Stimulated activated CD4-positive, alpha-beta T cell treated with anti-CD3 and anti-CD28 coated beads, TNF-alpha, amount 100 ng/mL, for 1 hour (primary cell): ENCODE data around the gene ZNF555.
"Not testable (repeated sequence)": the region's sequence is repeated elsewhere in the genome, so short reads cannot be mapped to it uniquely, and the experiment has no call there.

Experiments
- DNase-seq, 3 donors: peaks; one replicate each; pipeline ENCODE4 v3.0.0-alpha.2; 2020; ENCODE audit warnings: low read depth in 3 of 3, low spot score in 1 of 3

ZNF555 gene

DNA sequence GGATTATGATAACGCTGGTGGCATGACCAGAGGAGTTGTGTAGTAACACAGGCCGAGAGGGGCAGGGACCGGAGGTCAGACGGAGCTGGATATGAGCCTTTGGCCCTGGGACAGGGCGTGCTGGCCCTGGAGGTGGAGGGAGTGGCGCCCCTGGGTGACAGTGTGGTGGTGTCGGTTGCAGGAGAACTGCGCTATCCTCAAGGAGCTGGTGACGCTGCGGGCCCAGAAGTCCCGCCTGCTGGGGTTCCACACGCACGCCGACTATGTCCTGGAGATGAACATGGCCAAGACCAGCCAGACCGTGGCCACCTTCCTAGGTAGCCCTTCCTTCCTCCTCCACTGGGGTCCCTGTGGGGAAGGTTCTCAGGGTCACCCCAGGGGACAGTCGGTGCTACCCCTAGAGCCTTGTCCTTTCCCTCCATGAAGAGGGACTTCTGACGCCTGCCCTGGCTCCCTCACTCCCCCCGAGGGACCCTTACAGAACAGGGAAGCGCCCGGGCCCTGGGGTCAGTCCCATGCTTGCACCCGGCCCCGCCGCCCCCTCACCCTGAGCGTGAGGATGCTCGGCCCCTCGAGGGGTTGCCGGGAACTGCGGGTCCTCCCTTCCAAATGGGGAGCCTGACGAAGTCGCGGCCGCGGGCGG, 34.4 kb upstream of the ZNF555 start:
- no peak for DNase-seq

DNA sequence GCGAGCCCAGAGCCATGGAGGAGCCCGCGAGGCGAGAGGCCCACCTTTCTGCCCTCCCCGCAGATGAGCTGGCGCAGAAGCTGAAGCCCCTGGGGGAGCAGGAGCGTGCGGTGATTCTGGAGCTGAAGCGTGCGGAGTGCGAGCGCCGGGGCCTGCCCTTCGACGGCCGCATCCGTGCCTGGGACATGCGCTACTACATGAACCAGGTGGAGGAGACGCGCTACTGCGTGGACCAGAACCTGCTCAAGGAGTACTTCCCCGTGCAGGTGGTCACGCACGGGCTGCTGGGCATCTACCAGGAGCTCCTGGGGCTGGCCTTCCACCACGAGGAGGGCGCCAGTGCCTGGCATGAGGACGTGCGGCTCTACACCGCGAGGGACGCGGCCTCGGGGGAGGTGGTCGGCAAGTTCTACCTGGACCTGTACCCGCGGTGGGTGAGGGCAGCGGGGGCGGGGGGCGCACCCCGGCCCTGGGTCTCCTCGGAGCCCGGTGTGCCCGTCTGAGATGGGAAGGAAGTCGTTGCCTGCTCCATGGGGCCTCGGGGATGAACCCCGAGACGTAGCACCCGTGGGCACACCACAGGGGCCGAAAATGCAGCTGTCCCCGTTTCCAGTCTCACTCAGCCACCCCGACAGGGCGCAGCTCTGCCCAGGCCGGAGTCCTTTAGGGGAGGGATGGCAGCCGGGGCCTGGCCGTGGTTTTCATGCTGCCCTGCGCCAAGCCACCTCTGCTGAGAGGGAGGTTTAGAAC, 33.7 kb upstream of the ZNF555 start:
- DNase-seq, result no peak

DNA sequence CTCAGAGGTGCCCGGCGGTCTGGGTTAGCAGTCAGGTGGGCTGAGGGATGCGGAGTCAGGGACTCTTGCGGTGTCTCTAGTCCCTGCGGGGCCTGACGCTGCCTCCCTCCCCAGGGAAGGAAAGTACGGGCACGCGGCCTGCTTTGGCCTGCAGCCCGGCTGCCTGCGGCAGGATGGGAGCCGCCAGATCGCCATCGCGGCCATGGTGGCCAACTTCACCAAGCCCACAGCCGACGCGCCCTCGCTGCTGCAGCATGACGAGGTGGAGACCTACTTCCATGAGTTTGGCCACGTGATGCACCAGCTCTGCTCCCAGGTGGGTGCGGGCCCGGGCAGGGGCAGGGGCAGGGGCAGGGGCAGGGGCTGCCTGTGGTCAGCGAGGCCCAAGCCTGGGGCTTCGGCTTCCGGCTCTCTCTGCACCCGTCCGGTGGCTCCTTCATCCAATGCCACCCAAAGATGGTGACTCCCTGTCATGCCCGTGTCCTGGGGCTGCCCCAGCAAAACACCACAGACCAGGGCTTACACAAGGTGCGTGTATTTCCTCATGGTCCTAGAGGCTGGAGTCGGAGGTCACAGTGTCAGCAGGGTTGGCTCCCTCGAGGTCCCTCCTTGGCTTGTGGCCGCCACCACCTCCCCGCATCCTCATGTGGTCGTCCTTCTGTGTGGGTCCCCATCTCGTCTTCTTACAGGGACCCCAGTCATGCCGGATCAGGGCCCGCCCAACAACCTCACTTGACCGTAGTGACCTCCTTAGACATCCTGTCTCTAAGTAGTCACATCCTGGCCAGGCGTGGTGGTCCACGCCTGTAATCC, 32.9 kb upstream of the ZNF555 start:
- no peak for DNase-seq

DNA sequence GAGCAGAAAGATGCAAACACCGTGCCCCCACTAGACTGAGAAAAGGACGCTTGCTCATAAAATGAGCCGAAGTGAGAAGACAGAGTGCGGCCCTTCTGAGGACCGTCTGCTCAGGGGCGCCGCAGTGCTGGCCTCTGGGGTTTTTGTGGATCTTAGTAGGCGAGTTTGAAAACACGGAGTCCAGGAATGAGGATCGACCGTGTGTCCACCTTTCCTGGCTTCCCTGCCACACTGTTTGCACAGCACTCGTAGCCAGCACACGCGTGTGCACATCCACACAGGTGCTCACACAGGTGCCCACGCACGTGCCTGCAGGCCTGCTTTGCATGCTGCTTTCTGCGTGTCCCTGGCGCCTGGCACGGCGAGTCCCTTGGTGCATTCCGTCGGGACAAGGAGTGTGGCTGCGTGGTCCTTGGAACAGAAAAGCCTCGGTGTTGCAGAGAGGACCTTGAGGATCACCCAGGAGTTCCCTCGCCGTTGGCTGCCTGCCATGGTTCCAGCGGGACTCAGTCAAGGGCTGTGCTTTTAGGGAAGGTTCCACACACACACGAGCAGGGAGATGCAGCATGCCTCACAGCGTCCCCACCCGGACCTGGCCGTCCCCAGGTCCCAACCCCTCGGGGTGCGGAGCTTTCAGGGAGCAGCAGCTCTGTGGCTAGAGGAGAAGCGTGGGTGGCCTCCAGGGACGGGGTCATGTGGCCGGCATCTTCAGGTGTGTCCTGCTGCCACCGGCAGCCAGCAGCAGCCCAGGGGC, 31.7 kb upstream of the ZNF555 start:
- no peak for DNase-seq

- no peak for DNase-seq
Measured at GRCh38 chr19:2810141-2811091, 30.9 kb upstream of the ZNF555 start.

- DNase-seq, result no peak
Measured at GRCh38 chr19:2811221-2811722, 30.0 kb upstream of the ZNF555 start.

- DNase-seq, result no peak
Measured at GRCh38 chr19:2811735-2812413, 29.4 kb upstream of the ZNF555 start.

DNA sequence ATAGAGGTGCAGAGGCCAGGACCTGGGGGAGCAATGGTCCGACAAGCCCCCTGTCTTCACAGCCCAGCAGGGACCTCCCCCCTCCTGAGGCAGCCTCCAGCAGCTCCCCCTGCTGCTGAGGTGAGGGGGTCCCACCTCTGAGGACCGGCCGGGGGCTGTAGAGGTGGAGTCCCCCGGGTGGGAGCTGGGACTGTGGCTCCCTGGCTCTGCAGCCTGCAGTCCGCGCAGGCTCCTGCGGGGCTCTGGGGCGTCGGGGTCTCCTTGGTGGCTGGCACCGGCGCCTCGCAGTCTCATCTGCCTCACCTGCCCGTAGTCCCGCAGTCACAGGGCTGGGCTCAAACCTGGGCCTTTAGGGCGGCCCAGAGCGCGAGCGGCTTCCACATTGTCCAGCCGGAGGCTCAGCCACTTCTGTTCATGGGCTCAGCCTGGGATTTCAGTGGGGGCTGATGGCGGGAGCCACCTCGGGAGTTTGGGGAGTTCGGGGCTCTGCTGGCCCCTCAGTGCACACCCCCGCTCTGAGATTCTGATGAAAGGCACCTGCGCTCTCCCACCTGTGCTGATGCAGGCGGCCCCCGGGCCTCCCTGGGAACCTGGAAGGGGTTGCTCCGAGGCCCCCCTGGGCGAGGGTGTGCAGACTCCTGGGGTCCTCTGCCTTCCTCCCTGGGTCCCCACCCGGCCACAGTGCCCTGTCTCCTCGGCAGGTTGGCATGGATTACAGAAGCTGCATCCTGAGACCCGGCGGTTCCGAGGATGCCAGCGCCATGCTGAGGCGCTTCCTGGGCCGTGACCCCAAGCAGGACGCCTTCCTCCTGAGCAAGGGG, 28.7 kb upstream of the ZNF555 start:
- DNase-seq, result no peak

DNA sequence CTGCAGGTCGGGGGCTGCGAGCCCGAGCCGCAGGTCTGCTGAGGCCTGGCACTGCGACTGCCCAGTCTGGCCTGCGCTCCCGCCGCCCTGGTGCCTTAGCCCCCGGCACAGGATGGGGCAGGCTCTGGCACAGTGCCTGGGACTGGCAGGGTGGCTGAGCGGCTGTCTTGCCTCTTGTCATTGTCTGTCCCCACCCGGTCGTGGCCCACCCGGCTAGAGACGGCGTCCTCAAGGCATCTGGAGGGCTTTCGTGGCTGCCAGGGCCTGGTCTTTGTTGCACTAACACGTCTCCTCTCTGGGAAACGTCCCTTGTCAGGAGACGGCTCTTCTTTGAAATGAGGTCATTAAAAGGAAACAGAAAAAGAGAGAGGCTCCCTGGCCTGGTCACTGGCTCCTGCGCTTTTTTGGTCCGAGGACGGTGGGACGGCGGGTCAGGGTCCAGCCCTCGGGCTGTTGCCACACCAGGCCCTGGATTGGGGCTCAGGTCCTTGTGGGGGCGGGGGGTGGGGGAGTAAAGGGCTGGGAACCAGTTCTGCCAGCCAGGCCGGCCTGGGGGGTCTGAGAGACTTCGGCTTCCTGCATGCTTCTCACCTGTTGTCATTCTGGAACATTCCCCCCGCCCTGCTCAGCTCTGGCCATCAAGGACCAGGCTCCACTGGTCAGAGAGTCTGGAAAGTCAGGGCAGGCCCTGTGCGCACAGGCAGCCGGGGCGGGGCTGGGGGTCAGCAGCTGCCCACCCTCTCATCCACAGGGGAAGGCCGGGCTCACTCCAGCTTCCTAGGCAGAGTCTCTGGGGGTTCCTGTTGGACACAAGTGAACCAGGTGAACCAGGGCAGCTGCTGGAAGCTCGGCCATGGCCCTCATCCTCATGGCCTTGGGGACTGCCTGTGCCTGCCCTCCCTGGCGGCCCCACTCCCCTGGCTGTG, 27.8 kb upstream of the ZNF555 start:
- DNase-seq, result no peak

GRCh38 chr19:2814426-2814825, 26.8 kb upstream of the ZNF555 start:
- no peak for DNase-seq

DNA sequence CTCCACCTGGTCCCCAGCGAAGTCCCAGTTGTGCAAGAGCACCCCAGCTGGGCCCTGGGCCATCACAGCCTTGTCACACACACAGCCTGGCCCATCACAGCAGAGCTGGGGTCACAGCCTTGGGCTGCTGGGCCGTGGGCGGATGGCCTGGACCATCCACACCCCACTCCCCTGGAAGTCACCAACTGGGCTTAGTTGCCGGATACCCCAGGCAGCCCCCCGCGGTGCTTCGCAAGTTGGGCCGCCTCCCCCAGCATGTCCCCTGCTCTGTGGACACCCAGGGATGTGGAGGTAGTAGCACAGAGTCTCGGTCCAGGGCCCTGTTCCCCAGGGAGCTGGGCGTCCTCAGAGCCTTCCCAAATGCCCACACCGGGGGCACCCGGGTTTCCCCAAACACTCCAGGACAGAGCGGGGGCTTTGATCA, 26.1 kb upstream of the ZNF555 start:
- no peak for DNase-seq

- no peak for DNase-seq
Measured at GRCh38 chr19:2815923-2816322, 25.4 kb upstream of the ZNF555 start.

DNA sequence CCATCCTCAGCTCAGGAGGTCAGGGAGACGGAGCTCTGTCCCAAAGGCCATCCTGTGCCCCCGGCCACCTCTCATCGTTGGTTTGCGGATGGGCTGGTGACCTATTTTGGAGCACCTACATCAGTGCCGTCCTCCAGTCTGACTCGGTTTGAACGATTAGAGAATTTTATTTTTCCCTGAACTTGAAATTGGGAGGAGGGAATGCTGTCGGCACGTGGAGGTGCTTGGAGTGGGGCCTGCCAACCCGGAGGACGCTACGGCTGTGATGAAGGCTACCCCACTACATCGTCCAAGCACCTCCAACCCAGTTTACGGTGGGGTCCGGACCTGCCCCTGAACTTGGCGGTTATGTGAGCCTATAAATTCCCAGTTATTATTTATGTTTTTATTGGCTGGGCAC, 24.6 kb upstream of the ZNF555 start:
- DNase-seq, result no peak

DNA sequence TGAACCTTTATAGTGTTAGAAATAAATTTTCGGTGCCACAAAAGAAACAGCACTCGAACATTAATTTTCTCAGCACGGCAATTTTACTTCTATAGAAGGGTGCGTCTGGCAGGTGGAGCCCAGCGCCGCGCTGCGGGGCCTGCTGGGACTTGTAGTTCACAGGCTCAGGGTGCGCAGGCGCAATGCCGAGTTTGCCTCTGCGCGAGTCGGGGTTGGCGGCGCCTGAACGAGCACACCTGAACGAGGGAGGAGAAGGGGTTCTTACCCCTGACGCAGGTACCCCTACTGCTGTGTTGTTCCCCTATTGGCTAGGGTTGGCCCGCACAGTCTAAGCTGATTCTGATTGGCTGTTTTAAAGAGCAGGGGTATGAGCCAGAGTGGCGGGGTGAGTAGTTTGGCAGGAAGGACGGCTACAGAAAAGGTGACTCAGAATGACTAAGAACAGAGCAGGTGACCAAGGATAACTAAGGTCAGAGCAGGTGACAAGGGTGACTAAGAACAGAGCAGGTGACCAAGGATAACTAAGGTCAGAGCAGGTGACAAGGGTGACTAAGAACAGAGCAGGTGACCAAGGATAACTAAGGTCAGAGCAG, 23.9 kb upstream of the ZNF555 start:
- DNase-seq, result not testable (repeated sequence)

DNA sequence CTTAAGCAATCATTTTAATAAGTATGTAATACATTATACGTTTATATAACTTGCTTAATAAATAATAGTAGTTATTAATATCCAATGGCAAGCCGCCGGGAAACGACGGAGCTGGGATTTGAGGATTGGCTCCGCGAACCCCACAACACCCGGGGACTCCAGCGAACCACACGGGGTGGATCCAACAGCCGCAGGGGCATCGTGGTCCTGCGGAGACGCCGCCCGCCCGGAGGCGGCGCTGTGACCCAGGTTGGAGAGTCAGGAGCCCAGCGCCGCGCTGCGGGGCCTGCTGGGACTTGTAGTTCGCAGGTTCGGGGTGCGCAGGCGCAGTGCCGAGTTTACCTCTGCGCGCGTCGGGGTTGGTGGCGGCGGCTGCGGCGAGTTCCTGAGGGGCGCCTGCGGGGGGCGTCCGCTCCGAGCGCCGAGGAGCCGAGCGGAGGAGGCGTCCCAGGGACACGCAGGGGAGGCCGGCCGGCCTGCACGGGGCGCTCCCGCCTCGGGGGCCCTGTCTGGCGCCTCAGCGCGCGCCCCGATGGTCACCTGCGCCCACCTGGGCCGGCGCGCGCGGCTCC, 21.6 kb upstream of the ZNF555 start, which contains the start of gene ZNF554:
ZNF554 (plus strand) TSS at position 329 of the 572 bp plus-strand sequence; CDS start at position 533, 204 bp downstream.
- peak; percentile 94 to 98 (median 97) for DNase-seq

DNA sequence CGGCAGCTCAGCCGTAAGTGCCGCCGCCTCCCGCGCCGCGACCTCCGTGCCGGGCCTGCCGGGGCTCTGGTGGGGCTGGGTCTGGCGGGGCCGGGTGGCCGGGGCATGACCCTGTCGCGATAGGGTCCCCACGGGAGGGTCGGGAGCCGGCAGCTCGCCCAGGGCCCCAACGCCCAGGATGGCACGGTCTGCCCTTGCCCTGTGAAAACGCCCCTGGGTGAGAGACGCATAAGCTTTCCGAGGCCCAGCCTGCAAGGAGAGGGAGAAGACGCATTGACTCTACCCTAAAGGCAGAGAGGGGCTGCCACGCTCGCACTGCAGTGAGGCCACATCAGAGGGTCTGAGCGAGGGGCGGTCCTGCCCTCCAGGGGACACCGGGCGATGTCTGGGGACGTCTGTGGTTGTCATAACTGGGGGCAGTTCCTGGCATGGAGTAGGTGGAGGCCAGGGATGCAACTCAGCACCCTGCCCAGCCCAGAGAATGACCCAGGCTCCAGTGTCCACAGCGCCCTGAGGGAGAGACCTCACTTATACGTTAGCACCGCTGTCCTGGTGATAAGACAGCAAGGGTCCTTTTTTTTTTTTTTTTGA, 21.1 kb upstream of the ZNF555 start:
- DNase-seq, result no peak
